Endothelial cell (in vitro differentiated cells): ENCODE measurements around the gene RPA1. TPM values are rescaled to one million over a fixed set of nuclear protein-coding genes. Genes with fewer than 3 reads are reported as not detected.
"Not testable (repeated sequence)": the region's sequence is repeated elsewhere in the genome, so short reads cannot be mapped to it uniquely, and the experiment has no call there.

Source experiments
- DNase-seq: peaks from one replicate; pipeline ENCODE4 v3.0.0; 2021; ENCODE audit warnings: low spot score
- H3K27ac Mint-ChIP-seq: one replicate; pipeline ENCODE4 v1.8.0; 2021; ENCODE audit warnings: mixed read lengths, inconsistent platforms; ENCODE audit not compliant: unreplicated experiment
- H3K27me3 Mint-ChIP-seq: one replicate; pipeline ENCODE4 v1.8.0; 2021; ENCODE audit warnings: mild to moderate bottlenecking, moderate library complexity, mixed read lengths, inconsistent platforms; ENCODE audit not compliant: unreplicated experiment
- H3K36me3 Mint-ChIP-seq: one replicate; pipeline ENCODE4 v1.8.0; 2021; ENCODE audit warnings: mild to moderate bottlenecking, low read depth, mixed read lengths, inconsistent platforms; ENCODE audit not compliant: unreplicated experiment
- H3K4me1 Mint-ChIP-seq: one replicate; pipeline ENCODE4 v1.8.0; 2021; ENCODE audit warnings: mild to moderate bottlenecking, mixed read lengths, inconsistent platforms; ENCODE audit not compliant: unreplicated experiment
- H3K4me3 Mint-ChIP-seq: one replicate; pipeline ENCODE4 v1.8.0; 2021; ENCODE audit warnings: mild to moderate bottlenecking, mixed read lengths, inconsistent platforms; ENCODE audit not compliant: unreplicated experiment
- H3K9me3 Mint-ChIP-seq: one replicate; pipeline ENCODE4 v1.8.0; 2021; ENCODE audit warnings: mixed read lengths, inconsistent platforms; ENCODE audit not compliant: unreplicated experiment
- CTCF ChIP-seq: fragments of 200-600 bp; sonication (generic); IDR thresholded peaks from one replicate; pipeline ENCODE4 v1.5.0; 2021; ENCODE audit warnings: antibody characterized with exemption; ENCODE audit not compliant: unreplicated experiment
- total RNA-seq: library from RNA; stranded (reverse); fragmentation: NEBNext Ultra II Directional; extraction: Animal tissue kit (Norgen Biotek cat#: 25700); gene quantifications from one replicate; pipeline ENCODE4 v1.2.1, GENCODE V29; 2021; ENCODE audit not compliant: unreplicated experiment

Gene RPA1
- total RNA-seq, 1 donor from 2014 or later, result 105 TPM

GRCh38 chr17:1802429-1802828 lies 27.4 kb upstream of the RPA1 start:
- Mint-ChIP-seq H3K27ac (no peak overlapping the region), H3K27me3 (no peaks in the 10 kb centered on the region), H3K4me1 (no peaks in the 10 kb centered on the region), H3K36me3 (peaks cover 7% of the 10 kb centered on the region), H3K9me3 (no peaks in the 10 kb centered on the region), H3K4me3 (no peak overlapping the region)
- no peak for TF ChIP-seq CTCF
- DNase-seq, result no peak

- no peak overlapping the region for H3K4me3 Mint-ChIP-seq
- H3K36me3 Mint-ChIP-seq, result peaks cover 7% of the 10 kb centered on the region
- no peaks in the 10 kb centered on the region for H3K9me3 Mint-ChIP-seq
- no peaks in the 10 kb centered on the region for H3K27me3 Mint-ChIP-seq
- no peak for TF ChIP-seq CTCF
- no peak overlapping the region for H3K27ac Mint-ChIP-seq
- no peaks in the 10 kb centered on the region for H3K4me1 Mint-ChIP-seq
- no peak for DNase-seq
These were observed 26.5 kb upstream of the RPA1 start for GRCh38 chr17:1803280-1803679.

GRCh38 chr17:1807890-1808289 lies 21.9 kb upstream of the RPA1 start:
- Mint-ChIP-seq H3K4me3 (no peak overlapping the region), H3K27me3 (no peaks in the 10 kb centered on the region), H3K27ac (no peak overlapping the region), H3K36me3 (peaks cover 13% of the 10 kb centered on the region), H3K4me1 (no peaks in the 10 kb centered on the region), H3K9me3 (no peaks in the 10 kb centered on the region)
- DNase-seq, result no peak
- no peak for TF ChIP-seq CTCF

- peaks cover 13% of the 10 kb centered on the region for H3K36me3 Mint-ChIP-seq
- no peak overlapping the region for H3K27ac Mint-ChIP-seq
- no peak for TF ChIP-seq CTCF
These were observed 21.2 kb upstream of the RPA1 start for GRCh38 chr17:1808644-1809043.

GRCh38 chr17:1809815-1810214 lies 20.0 kb upstream of the RPA1 start:
- not testable (repeated sequence) for H3K27ac Mint-ChIP-seq, H3K36me3 Mint-ChIP-seq, H3K27me3 Mint-ChIP-seq, DNase-seq, H3K4me1 Mint-ChIP-seq, H3K4me3 Mint-ChIP-seq, H3K9me3 Mint-ChIP-seq

More at GRCh38 chr17:1808644-1809043, 21.2 kb upstream of the RPA1 start:
- no peaks in the 10 kb centered on the region for H3K27me3 Mint-ChIP-seq
- H3K4me1 Mint-ChIP-seq, result no peaks in the 10 kb centered on the region
- no peak for DNase-seq
- no peaks in the 10 kb centered on the region for H3K9me3 Mint-ChIP-seq
- H3K4me3 Mint-ChIP-seq, result no peak overlapping the region
